ENCODE results near the gene SCTR. TPM values are rescaled to one million over a fixed set of nuclear protein-coding genes. Genes with fewer than 3 reads are reported as not detected.
A peak's percentile ranks its signal among the peaks of the same experiment; 100 is the strongest.

Gene SCTR
- total and polyA plus RNA-seq, 7 experiments from 2014 or later, result not detected

- peaks cover 0 to 12% (median 8%) of the 10 kb centered on the region in 7 donors for H3K4me1 Mint-ChIP-seq
- Histone ChIP-seq H3K27ac (ENCODE audit: low read depth, low read length) (no peak overlapping the region), H3K36me3 (ENCODE audit: control insufficient read depth in 2 of 3, insufficient read depth in 3 of 3, low read length in 3 of 3) (no peaks in the 10 kb centered on the region), H3K9me3 (ENCODE audit: control insufficient read depth in 2 of 3, low read length in 3 of 3) (no peaks in the 10 kb centered on the region), H3K4me3 (ENCODE audit: low read length) (no peak overlapping the region), H3K27me3 (ENCODE audit: control insufficient read depth in 2 of 2, insufficient read depth in 2 of 2, low read length in 2 of 2) (no peaks in the 10 kb centered on the region), H3K4me1 (ENCODE audit: control insufficient read depth in 2 of 2, insufficient read depth in 2 of 2, low read length in 2 of 2) (no peaks in the 10 kb centered on the region)
- H3K27ac Mint-ChIP-seq, result peak overlapping the region in 1 of 9 donors; percentile 27
- H3K27me3 Mint-ChIP-seq, result peaks cover 43 to 55% (median 50%) of the 10 kb centered on the region in 5 donors
- ChIA-PET CTCF (interaction anchor here (1.2 kb wide), 1 partner anchor 25 kb away, joined by 3 read pairs; no protein-coding TSS in a partner anchor), POLR2A (no interaction called here)
- peak overlapping the region in 4 of 10 donors; percentile 22 to 48 (median 27) for H3K4me3 Mint-ChIP-seq
- DNase-seq (no peak), ATAC-seq (no peak)
- intact Hi-C loops (cut with micrococcal nuclease), result no loop called here
- no peaks in the 10 kb centered on the region for H3K36me3 Mint-ChIP-seq
- peaks cover 0 to 1% (median 0%) of the 10 kb centered on the region in 11 donors for H3K9me3 Mint-ChIP-seq
These were observed 90.5 kb downstream of the SCTR start for GRCh38 chr2:119433636-119434327.

GRCh38 chr2:119432851-119433522 is 91.3 kb downstream of the SCTR start:
- Mint-ChIP-seq H3K36me3 (no peaks in the 10 kb centered on the region), H3K4me3 (peak overlapping the region in 9 of 10 donors; percentile 24 to 83 (median 66)), H3K4me1 (peaks cover 0 to 12% (median 8%) of the 10 kb centered on the region in 7 donors), H3K27ac (peak overlapping the region in 1 of 9 donors; percentile 27), H3K27me3 (peaks cover 50 to 63% (median 55%) of the 10 kb centered on the region in 5 donors), H3K9me3 (peaks cover 0 to 1% (median 0%) of the 10 kb centered on the region in 11 donors)
- ATAC-seq (no peak), DNase-seq (no peak)
- Histone ChIP-seq H3K27ac (ENCODE audit: low read depth, low read length) (no peak overlapping the region), H3K9me3 (ENCODE audit: control insufficient read depth in 2 of 3, low read length in 3 of 3) (no peaks in the 10 kb centered on the region), H3K4me1 (ENCODE audit: control insufficient read depth in 2 of 2, insufficient read depth in 2 of 2, low read length in 2 of 2) (no peaks in the 10 kb centered on the region), H3K4me3 (ENCODE audit: low read length) (no peak overlapping the region), H3K36me3 (ENCODE audit: control insufficient read depth in 2 of 3, insufficient read depth in 3 of 3, low read length in 3 of 3) (no peaks in the 10 kb centered on the region), H3K27me3 (ENCODE audit: control insufficient read depth in 2 of 2, insufficient read depth in 2 of 2, low read length in 2 of 2) (peaks cover 0 to 5% of the 10 kb centered on the region in 2 donors)
- ChIA-PET CTCF (interaction anchor here (1.2 kb wide), 1 partner anchor 24 kb away, joined by 3 read pairs; no protein-coding TSS in a partner anchor), POLR2A (no interaction called here)
- intact Hi-C loops (cut with micrococcal nuclease), result no loop called here

DNA sequence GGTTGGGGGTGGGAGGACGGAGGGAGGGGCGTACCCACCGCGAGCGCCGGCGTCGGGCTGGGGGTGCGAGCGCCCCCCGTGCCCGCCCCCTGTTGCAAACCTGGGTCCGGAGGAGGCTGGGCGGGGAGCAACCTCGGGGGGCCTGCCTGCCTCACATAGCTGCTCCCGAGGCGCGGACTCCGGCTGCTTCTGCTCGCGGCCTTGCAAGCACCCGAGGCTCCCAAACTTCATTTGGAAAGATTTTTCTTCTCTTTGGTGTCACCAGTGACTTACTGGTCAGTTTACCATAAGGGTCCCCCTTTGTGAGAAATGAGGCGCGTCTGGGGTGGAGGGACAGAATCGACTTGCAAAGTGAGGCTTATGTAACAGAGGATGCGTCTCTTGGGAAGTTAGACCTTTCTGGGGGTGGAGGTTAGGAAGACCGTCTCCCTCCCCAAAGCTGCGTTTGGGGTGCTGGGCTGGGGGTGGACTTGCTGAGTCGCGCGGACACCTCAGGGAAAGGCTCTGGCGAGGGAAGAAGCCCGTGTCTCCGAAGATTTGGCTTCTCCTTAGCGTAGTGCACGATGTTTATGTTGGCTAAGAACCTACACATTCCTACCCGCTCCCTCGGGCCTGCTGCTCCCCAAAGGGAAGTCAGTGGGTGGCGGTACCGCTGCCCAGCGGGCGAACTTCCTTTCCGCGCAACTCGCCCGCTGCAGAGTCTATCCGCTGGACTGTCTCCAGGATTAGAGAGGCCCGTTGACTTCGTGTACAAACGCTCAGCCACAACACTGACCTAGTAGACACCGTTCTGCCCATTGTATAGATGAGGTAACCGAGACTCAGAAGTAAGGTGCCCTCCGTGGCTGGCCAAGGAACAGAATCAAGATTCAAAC is 92.1 kb downstream of the SCTR start:
- POLR2A ChIA-PET, result no interaction called here
- ATAC-seq, result no peak
- peaks cover 0 to 5% of the 10 kb centered on the region in 2 donors for H3K27me3 ChIP-seq (ENCODE audit: control insufficient read depth in 2 of 2, insufficient read depth in 2 of 2, low read length in 2 of 2)

DNA sequence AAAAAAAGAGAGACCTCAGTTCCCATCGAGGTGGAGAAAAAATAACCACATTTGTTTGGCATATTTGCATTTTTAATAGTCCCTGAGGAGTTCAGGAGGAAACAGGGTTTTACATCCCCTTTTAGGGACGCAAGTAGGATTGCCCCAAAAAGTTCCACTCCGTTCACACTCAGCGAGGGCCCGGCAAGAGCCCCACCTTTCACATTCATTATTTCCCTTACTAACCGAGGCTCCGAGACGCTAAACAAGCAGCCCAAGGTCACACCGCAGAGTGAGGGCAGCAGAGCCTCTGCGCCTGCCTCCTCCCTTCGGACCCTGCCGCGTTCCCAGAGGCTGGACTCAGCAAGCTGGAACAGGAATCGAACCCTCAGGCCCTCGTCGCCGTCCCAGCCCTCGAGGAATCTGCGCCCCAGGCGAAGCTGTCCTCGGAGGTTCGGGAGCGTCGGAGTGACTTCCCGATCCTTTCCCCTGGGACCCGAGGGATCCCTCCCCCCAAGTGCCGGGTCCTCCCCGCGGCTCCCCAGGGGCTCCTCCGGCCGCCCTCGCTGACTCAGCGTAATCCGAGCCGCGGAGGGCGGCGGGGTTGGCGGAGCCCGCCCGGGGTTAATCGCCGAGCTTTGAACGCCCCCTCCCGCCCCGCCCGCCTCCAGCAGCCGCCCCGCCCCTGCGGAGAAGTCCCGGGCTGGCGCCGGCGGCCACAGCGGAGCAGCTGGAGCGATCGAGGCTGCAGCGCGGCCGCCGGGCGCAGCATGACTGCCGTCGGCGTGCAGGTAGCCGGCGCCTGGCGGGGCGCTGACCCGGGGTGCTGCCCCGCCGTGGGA is 92.9 kb downstream of the SCTR start, which contains the start of gene TMEM37:
TSS of gene TMEM37 (plus strand) at position 700 of the 821 bp plus-strand sequence. CDS start at position 750, 50 bp downstream.
- H3K27me3 Mint-ChIP-seq, result peaks cover 65 to 78% (median 69%) of the 10 kb centered on the region in 5 donors
- peak within 1 kb of the TSS in 1 of 9 donors; percentile 57 for H3K27ac Mint-ChIP-seq
- POLR2A ChIA-PET, result no interaction called here
- H3K4me3 ChIP-seq (ENCODE audit: low read length), result no peak within 1 kb of the TSS
- no peak within 1 kb of the TSS for H3K27ac ChIP-seq (ENCODE audit: low read depth, low read length)
- peak within 1 kb of the TSS; percentile 6 to 83 (median 66) for H3K4me3 Mint-ChIP-seq
- peaks cover 0 to 5% of the 10 kb centered on the region in 2 donors for H3K27me3 ChIP-seq (ENCODE audit: control insufficient read depth in 2 of 2, insufficient read depth in 2 of 2, low read length in 2 of 2)
- H3K9me3 ChIP-seq (ENCODE audit: control insufficient read depth in 2 of 3, low read length in 3 of 3), result no peaks in the 10 kb centered on the region
- intact Hi-C loops (cut with micrococcal nuclease), result no loop called here
- H3K4me1 ChIP-seq (ENCODE audit: control insufficient read depth in 2 of 2, insufficient read depth in 2 of 2, low read length in 2 of 2), result no peaks in the 10 kb centered on the region
- H3K36me3 Mint-ChIP-seq, result no peaks in the 10 kb centered on the region
- H3K4me1 Mint-ChIP-seq, result peaks cover 0 to 12% (median 8%) of the 10 kb centered on the region in 7 donors
- H3K9me3 Mint-ChIP-seq, result peaks cover 0 to 1% (median 0%) of the 10 kb centered on the region in 11 donors
- CTCF ChIA-PET, result interaction anchor here (0.6 kb wide), 1 partner anchor 66 kb away, joined by 3 read pairs; no protein-coding TSS in a partner anchor
- ATAC-seq (no peak), DNase-seq (no peak)
- H3K36me3 ChIP-seq (ENCODE audit: control insufficient read depth in 2 of 3, insufficient read depth in 3 of 3, low read length in 3 of 3), result no peaks in the 10 kb centered on the region

More for the DNA sequence above, 92.1 kb downstream of the SCTR start:
- Mint-ChIP-seq H3K27me3 (peaks cover 58 to 71% (median 62%) of the 10 kb centered on the region in 5 donors), H3K27ac (peak overlapping the region in 1 of 9 donors; percentile 57), H3K36me3 (no peaks in the 10 kb centered on the region), H3K9me3 (peaks cover 0 to 1% (median 0%) of the 10 kb centered on the region in 11 donors), H3K4me1 (peaks cover 0 to 12% (median 8%) of the 10 kb centered on the region in 7 donors), H3K4me3 (peak overlapping the region; percentile 6 to 83 (median 66))
- no peak for DNase-seq
- Histone ChIP-seq H3K27ac (ENCODE audit: low read depth, low read length) (no peak overlapping the region), H3K4me1 (ENCODE audit: control insufficient read depth in 2 of 2, insufficient read depth in 2 of 2, low read length in 2 of 2) (no peaks in the 10 kb centered on the region), H3K36me3 (ENCODE audit: control insufficient read depth in 2 of 3, insufficient read depth in 3 of 3, low read length in 3 of 3) (no peaks in the 10 kb centered on the region), H3K9me3 (ENCODE audit: control insufficient read depth in 2 of 3, low read length in 3 of 3) (no peaks in the 10 kb centered on the region), H3K4me3 (ENCODE audit: low read length) (no peak overlapping the region)
- CTCF ChIA-PET, result no interaction called here
- intact Hi-C loops (cut with micrococcal nuclease), result no loop called here

DNA sequence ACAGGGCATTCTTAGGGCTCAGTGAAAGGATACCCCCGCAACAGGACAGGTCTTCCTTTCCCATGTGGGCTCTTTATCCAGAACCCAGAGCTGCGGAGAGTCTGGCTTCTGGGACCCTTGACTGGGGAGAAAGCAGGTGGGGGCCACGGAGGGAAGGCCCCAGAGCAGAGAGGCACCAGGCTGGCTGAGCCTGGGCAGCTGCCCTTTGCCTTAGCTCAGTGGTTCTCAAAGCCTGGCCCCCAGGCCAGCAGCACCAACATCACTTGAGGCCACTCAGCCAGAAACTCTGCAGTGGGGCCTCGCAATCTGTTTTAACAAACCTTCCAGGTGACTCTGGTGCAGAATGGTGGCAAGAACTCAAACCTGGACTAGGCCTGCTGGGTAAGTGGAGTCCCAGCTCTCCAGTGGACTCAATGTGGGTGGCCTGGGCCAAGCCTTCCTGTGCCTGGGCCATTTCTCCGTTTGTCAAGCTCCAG is 94.2 kb downstream of the SCTR start:
- no peak overlapping the region for H3K27ac Mint-ChIP-seq
- ChIA-PET CTCF (no interaction called here), POLR2A (no interaction called here)
- H3K4me1 ChIP-seq (ENCODE audit: control insufficient read depth in 2 of 2, insufficient read depth in 2 of 2, low read length in 2 of 2), result no peaks in the 10 kb centered on the region
- no peaks in the 10 kb centered on the region for H3K9me3 ChIP-seq (ENCODE audit: control insufficient read depth in 2 of 3, low read length in 3 of 3)
- intact Hi-C loops (cut with micrococcal nuclease), result no loop called here
- DNase-seq (no peak), ATAC-seq (no peak)
- H3K36me3 ChIP-seq (ENCODE audit: control insufficient read depth in 2 of 3, insufficient read depth in 3 of 3, low read length in 3 of 3), result no peaks in the 10 kb centered on the region
- no peaks in the 10 kb centered on the region for H3K36me3 Mint-ChIP-seq
- peaks cover 0 to 12% (median 8%) of the 10 kb centered on the region in 7 donors for H3K4me1 Mint-ChIP-seq
- peaks cover 0 to 5% of the 10 kb centered on the region in 2 donors for H3K27me3 ChIP-seq (ENCODE audit: control insufficient read depth in 2 of 2, insufficient read depth in 2 of 2, low read length in 2 of 2)
- no peak overlapping the region for H3K4me3 ChIP-seq (ENCODE audit: low read length)
- peaks cover 0 to 1% (median 0%) of the 10 kb centered on the region in 11 donors for H3K9me3 Mint-ChIP-seq
- H3K27me3 Mint-ChIP-seq, result peaks cover 69 to 80% (median 72%) of the 10 kb centered on the region in 5 donors
- peak overlapping the region in 5 of 10 donors; percentile 7 to 50 (median 33) for H3K4me3 Mint-ChIP-seq
- no peak overlapping the region for H3K27ac ChIP-seq (ENCODE audit: low read depth, low read length)

All from naive thymus-derived CD4-positive, alpha-beta T cell (primary cell).